Astrocyte (in vitro differentiated cells and primary cell): ENCODE results near the gene ADGRA3. TPM values are rescaled to one million over a fixed set of nuclear protein-coding genes. Genes with fewer than 3 reads are reported as not detected.

ENCODE experiments used
- DNase-seq: peaks from one replicate; pipeline ENCODE4 v3.0.0-alpha.2; 2010; ENCODE audit warnings: low read depth
- FAIRE-seq: peaks from 2 replicates; lab custom pipeline; 2011; peaks lifted over from hg19 to GRCh38; lab: Jason Lieb, UNC
- H2AFZ ChIP-seq: 2 replicates; pipeline ENCODE4 v1.6.0; 2012; ENCODE audit warnings: low read depth, low read length, inconsistent platforms
- H3K27ac ChIP-seq: 2 replicates; pipeline ENCODE4 v1.5.1; 2011; ENCODE audit warnings: low read depth, low read length, inconsistent platforms
- H3K27me3 ChIP-seq: 2 replicates; pipeline ENCODE4 v1.6.0; 2011; ENCODE audit warnings: low read length, inconsistent platforms; ENCODE audit not compliant: insufficient read depth
- H3K36me3 ChIP-seq: 2 replicates; pipeline ENCODE4 v1.5.1; 2011; ENCODE audit warnings: low read length, inconsistent platforms; ENCODE audit not compliant: insufficient read depth
- H3K4me1 ChIP-seq: 2 replicates; pipeline ENCODE4 v1.5.1; 2011; ENCODE audit warnings: low read length, inconsistent platforms; ENCODE audit not compliant: insufficient read depth
- H3K4me2 ChIP-seq: 2 replicates; pipeline ENCODE4 v1.6.0; 2012; ENCODE audit warnings: low read length, inconsistent platforms
- H3K4me3 ChIP-seq: 2 replicates; pipeline ENCODE4 v1.5.1; 2011; ENCODE audit warnings: low read depth, mild to moderate bottlenecking, low read length, inconsistent platforms; ENCODE audit not compliant: insufficient read depth
- H3K79me2 ChIP-seq: 2 replicates; pipeline ENCODE4 v1.6.0; 2012; ENCODE audit warnings: mild to moderate bottlenecking, low read length, inconsistent platforms; ENCODE audit not compliant: insufficient read depth
- H3K9ac ChIP-seq: 2 replicates; pipeline ENCODE4 v1.6.0; 2012; ENCODE audit warnings: mild to moderate bottlenecking, low read length, inconsistent platforms
- H3K9me3 ChIP-seq: 2 replicates; pipeline ENCODE4 v1.5.1; 2012; ENCODE audit warnings: low read depth, mild to moderate bottlenecking, low read length, inconsistent platforms; ENCODE audit not compliant: insufficient read depth
- H4K20me1 ChIP-seq: 2 replicates; pipeline ENCODE4 v1.6.0; 2012; ENCODE audit warnings: low read length, inconsistent platforms; ENCODE audit not compliant: insufficient read depth
- H3K27ac Mint-ChIP-seq: one replicate; pipeline ENCODE4 v1.8.0; 2021; ENCODE audit warnings: mild to moderate bottlenecking, mixed read lengths; ENCODE audit not compliant: unreplicated experiment
- H3K27me3 Mint-ChIP-seq: one replicate; pipeline ENCODE4 v1.8.0; 2021; ENCODE audit warnings: low read depth, mixed read lengths; ENCODE audit not compliant: unreplicated experiment
- H3K36me3 Mint-ChIP-seq: one replicate; pipeline ENCODE4 v1.8.0; 2021; ENCODE audit warnings: low read depth, mixed read lengths; ENCODE audit not compliant: unreplicated experiment
- H3K4me1 Mint-ChIP-seq: one replicate; pipeline ENCODE4 v1.8.0; 2021; ENCODE audit warnings: low read depth, mixed read lengths; ENCODE audit not compliant: unreplicated experiment
- H3K4me3 Mint-ChIP-seq: one replicate; pipeline ENCODE4 v1.8.0; 2021; ENCODE audit warnings: mild to moderate bottlenecking, moderate library complexity, mixed read lengths; ENCODE audit not compliant: unreplicated experiment
- H3K9me3 Mint-ChIP-seq: one replicate; pipeline ENCODE4 v1.8.0; 2021; ENCODE audit warnings: mild to moderate bottlenecking, mixed read lengths; ENCODE audit not compliant: unreplicated experiment
- CTCF ChIP-seq: IDR thresholded peaks from 2 replicates; pipeline ENCODE4 v1.5.1; 2011; ENCODE audit warnings: low read depth, mild to moderate bottlenecking, inconsistent platforms, low read length, moderate library complexity; ENCODE audit not compliant: insufficient read depth
- EZH2 ChIP-seq: IDR thresholded peaks from 2 replicates; pipeline ENCODE4 v1.6.1; 2012; ENCODE audit warnings: mild to moderate bottlenecking, low read length, inconsistent platforms; ENCODE audit not compliant: insufficient read depth
- total RNA-seq: library from RNA; stranded (reverse); gene quantifications from 2 replicates; pipeline ENCODE4 v1.2.1, GENCODE V29; 2021

ADGRA3 gene
- total RNA-seq, 1 donor from 2014 or later, result 27.3 TPM

- no peaks in the 10 kb centered on the region for H4K20me1 ChIP-seq
- no peak overlapping the region for H3K27ac ChIP-seq
- H2AFZ ChIP-seq, result no peak overlapping the region
- H3K79me2 ChIP-seq, result no peaks in the 10 kb centered on the region
- H3K36me3 ChIP-seq, result no peaks in the 10 kb centered on the region
- no peak overlapping the region for H3K4me3 ChIP-seq
- H3K36me3 Mint-ChIP-seq, result no peaks in the 10 kb centered on the region
- no peak overlapping the region for H3K4me2 ChIP-seq
- DNase-seq (no peak), FAIRE-seq (no peak)
- H3K27ac Mint-ChIP-seq, result no peak overlapping the region
- no peaks in the 10 kb centered on the region for H3K4me1 ChIP-seq
- no peaks in the 10 kb centered on the region for H3K27me3 Mint-ChIP-seq
- H3K9me3 ChIP-seq, result no peaks in the 10 kb centered on the region
- TF ChIP-seq CTCF (no peak), EZH2 (no peak)
- no peak overlapping the region for H3K9ac ChIP-seq
- no peak overlapping the region for H3K4me3 Mint-ChIP-seq
- peaks cover 2% of the 10 kb centered on the region for H3K4me1 Mint-ChIP-seq
- no peaks in the 10 kb centered on the region for H3K27me3 ChIP-seq
- H3K9me3 Mint-ChIP-seq, result peaks cover under 1% of the 10 kb centered on the region
These were observed 142.9 kb downstream of the ADGRA3 start for GRCh38 chr4:22372986-22373385.

- Mint-ChIP-seq H3K27ac (no peak overlapping the region), H3K4me3 (no peak overlapping the region)
These were observed 145.8 kb downstream of the ADGRA3 start for GRCh38 chr4:22369901-22370562.

More at GRCh38 chr4:22369901-22370562, 145.8 kb downstream of the ADGRA3 start:
- no peaks in the 10 kb centered on the region for H3K27me3 ChIP-seq
- no peaks in the 10 kb centered on the region for H3K9me3 ChIP-seq
- no peaks in the 10 kb centered on the region for H3K79me2 ChIP-seq
- no peak overlapping the region for H3K9ac ChIP-seq
- no peak overlapping the region for H3K27ac ChIP-seq
- H3K9me3 Mint-ChIP-seq, result no peaks in the 10 kb centered on the region
- H3K4me1 ChIP-seq, result no peaks in the 10 kb centered on the region
- no peak overlapping the region for H3K4me3 ChIP-seq
- no peaks in the 10 kb centered on the region for H3K36me3 Mint-ChIP-seq
- FAIRE-seq (no peak), DNase-seq (no peak)
- no peak overlapping the region for H3K4me2 ChIP-seq
- no peaks in the 10 kb centered on the region for H3K4me1 Mint-ChIP-seq
- TF ChIP-seq CTCF, result no peak
- TF ChIP-seq EZH2, result no peak
- H3K27me3 Mint-ChIP-seq, result no peaks in the 10 kb centered on the region
- H4K20me1 ChIP-seq, result no peaks in the 10 kb centered on the region
- H2AFZ ChIP-seq, result no peak overlapping the region
- H3K36me3 ChIP-seq, result no peaks in the 10 kb centered on the region
